ENCODE data around the gene SPTBN1.

The SPTBN1 gene

DNA sequence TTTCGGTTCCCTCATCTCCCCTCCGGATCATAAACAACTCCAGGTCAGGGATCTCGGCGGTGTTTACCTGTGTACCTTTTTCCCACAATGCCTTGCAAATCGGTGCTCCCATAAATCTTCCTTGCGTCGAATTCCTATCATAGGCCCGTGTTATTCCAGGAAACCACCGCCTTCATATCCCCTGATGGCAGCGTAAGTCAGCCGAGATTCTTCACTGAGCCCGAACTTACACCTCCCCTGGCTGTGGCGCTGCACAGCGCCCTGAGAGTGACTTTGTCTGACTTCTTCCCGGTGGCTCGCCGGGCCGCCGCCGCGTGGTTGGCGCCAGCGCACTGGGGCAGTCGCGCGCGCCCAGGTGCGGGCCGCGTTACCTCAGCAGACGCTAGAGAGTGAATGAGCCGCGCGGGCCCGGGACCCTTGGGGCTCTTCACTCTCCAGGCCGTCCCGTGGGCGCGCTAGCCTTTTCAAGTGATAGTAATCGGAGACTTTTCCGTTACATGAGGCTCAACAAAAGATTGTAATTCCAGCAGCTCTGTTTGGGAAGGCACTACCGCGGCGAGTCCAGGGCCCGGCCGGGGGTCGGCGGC lies 101.6 kb downstream of the SPTBN1 start:
- no peak for DNase-seq

DNA sequence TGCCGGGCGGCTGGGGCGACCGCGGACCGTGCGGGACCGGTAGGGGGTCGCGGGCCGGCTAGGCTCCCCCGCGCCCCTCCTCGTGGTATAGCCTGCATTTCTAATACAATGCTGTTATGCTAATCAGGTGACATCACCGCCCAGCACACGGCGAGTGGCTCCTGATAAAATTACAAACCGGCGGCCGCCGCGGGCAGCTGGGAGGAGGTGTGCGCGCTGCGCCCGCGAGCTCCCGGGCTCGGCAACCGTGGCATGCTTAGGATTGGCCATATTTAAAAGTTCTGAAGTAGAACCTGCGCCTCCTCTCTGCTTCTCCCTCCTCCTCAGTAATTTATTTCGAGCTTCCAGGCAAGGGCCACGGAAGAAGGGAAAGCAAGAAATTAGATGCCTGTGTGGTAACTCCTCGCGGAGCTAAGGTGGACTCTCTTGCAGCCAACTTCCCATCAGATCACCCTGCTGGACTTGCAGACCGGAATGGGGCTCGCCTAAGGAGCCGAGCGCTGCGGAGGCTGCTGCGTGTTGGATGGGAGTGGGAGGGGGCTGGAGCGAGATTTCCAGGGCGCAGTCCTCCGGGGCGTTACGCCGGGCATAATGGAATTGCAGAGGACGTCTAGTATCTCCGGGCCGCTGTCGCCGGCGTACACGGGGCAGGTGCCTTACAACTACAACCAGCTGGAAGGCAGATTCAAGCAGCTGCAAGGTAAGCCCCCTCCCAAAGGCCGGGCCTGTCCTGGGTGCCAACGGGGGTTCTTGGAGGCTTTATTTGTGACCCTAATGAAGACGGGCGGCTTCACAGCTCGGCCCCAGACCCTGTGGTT lies 102.3 kb downstream of the SPTBN1 start:
- no peak for DNase-seq

DNA sequence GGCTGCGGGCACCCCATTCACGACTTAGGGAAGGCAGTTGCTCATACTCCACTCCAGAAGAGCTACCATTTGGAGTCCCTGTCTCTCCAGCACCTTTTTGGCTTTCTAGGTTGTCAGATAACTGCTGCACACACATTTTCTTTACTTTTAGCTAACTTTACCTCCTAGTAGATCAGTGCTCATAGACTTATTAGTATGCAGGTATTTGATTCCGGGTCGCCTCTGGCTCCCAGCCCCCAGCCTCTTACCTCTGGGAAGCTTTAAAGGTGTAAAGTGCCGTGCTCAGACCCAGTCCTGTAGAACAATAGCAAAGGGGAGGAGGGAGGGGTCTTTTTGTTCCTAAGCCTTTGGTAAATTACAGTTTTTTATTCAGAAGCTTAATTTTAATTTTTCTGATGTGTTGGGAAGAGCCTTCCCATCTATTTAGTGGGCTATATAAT lies 102.9 kb downstream of the SPTBN1 start:
- no peak for DNase-seq

DNA sequence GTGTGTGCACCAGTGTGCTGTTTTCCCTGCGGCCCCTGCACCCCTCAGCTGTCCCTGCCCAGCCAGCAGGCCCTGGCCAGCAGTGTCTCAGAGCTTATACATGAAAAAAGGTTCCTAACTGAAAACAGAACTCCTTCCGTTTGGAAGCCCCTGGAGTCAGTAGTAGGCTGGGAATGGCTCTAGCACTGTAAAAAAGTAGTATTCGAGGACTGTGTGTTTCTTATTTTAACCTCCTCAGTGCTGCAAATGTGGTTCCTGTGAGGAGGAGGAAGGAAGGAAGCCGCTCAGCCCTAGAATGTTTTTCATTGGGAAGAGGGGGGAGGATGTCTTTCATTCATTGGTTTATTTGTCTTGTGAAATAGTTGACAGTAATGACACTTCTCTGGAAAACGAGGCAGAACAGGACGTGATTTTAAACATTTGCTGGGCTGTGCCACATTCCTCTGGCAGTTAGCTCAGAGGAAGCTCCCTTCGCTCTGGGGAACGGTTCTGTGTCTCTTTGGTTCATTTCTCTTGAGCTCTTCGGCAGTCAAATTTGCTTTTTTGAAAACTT lies 103.5 kb downstream of the SPTBN1 start:
- no peak for DNase-seq

DNA sequence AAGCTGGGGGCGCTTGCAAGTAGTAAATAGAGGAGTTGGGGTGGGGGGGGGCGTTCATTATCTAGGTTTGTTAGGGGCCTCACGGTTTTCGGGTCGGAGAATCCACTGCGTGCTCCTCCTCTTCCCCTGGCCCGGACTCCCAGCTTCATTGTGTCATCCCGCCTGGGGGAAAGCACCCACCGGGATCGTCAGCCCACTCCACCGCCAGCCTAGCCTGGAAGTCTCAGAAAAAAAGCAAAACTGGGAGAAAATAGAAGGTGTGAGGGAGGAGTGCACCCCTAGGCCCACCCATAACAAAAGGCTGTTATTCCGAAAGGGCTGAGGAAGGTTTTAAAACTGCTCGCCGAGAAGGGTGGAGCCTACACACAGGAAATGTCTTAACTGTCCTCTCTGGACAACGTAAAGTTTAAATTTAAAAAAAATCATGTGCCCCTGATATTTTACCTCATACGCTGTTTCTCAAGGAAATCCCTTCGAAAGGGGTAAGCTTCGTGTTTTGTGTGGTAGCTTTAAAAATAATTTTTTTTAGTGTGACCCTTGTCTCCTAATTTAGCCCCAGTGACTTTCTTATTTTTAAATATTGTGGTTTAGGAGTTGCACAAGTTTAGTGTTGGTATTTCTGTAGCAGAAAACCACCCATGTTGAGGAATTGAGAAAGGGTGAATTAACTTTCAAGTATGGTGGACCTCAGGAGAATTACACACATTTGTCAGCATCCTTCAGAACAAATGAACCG lies 104.2 kb downstream of the SPTBN1 start:
- no peak for DNase-seq

DNA sequence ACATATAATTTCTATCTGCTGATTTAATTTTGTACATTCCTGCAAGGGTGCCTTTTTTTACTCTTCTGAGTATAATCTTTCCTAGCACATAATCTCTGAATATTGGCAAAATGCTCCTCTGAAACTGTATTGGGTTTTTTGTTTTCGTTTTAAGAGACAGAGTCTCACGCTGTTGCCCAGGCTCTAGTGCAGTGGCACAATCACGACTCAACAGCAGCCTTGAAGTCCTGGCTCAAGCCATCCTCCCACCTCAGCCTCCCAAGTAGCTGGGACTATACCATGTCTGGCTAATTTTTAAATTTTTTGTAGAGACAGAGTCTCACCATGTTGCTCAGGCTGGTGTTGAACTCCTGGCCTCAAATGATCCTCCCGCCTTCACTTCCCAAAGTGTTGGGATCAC lies 104.9 kb downstream of the SPTBN1 start:
- DNase-seq, result no peak

DNA sequence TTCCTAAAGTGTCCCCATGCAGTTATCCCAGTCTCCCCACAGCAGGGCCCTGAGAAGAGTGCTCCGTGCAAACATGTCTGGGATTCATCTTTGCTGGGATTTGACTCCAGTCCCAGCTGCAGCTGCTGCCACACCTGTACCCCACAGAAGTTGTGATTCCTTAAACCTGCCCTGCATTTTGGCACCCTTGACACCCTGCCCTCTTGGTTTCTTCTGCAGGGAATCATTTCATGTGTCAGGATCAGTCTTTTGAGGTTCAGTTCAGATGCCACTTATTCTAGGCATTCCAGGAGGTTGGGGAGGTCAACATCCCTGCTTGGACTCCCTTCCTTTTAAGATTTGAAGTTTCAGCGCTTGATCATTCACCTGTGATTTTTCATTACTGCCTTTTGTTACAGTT lies 108.3 kb downstream of the SPTBN1 start:
- no peak for DNase-seq

DNA sequence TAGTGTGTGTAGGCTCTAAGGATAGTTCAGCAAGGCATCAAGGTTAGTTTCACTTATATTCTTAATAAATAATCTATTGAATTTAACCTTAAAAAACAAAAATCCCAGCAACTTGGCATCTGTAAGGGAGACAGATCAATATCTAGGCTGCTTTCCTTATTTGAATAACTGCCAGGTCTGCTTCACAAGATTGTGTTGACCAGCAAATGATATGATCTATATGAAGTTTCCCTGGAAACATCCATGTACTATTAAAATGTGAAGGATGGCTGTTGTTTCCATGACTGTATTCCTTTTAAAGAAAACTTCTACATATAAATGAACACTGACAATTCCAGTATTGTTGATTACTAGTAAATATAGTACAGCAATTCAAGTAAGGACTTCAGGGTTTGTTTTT lies 109.4 kb downstream of the SPTBN1 start:
- no peak for DNase-seq

DNA sequence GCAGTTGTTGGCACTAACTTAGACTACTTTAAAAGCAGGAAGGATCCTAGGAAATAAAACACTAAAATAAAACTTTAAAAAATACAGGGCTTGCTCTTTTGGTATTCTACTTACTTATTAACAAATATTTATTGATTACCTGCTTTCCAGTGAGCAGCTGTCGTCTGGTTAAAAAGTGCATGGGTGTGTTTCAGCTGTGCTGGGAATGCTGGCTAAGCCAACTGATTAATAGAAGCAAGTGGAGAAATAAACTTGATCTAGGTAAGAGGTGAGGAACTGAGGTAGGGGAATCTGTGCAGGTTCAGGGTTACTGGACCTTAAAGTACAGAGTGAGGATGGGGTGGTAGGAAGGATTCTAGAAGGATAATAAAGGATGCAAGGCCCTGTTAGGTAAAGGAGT lies 110.8 kb downstream of the SPTBN1 start:
- DNase-seq, result no peak

DNA sequence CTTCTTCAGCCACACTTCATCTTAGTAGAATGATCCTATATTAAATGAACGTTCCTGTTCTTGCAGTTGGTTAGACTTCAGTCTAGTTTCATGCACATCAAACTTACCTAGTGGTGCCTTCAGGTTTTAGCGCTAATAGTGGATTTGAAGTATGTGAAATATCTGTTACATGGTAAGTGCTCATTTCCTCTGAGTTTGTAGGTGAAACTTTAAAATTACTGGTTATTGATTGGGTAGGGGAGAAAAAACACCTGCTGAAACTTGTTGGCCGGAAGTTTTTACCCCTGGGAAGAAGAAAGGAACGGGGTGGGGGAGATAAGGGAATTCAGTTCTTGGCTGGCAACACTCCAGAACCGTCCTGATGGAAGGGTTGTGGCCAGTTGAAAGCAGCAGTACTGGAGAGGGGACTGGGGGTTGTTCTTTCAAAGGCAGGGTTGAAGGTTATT lies 112.8 kb downstream of the SPTBN1 start:
- DNase-seq, result no peak

DNA sequence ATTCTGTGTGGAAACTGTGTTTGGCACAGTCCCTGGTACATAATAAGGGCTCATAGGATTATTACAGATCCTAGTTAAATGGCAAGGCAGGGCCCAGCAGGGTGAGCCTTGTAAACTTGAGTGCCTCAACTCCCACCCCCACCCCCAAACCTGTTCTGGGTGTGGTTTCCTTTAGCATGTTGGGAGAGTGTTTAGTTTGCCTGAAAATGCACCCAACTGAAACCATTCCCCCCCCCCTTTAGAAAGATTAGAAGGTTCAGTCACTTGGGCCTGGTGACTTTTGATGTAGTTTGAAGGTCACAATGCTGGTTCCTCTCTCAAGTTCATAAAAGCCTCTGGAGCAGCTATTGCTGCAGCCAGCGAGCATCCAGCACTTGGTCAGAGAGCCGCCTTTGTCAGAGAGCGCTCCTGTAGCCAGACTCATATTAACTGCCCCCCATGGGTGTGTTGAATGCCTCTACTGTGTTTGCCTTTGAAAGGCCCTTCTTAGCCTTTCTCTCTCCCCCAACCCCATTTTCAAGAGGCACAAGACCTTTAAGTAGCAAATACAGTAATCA lies 113.7 kb downstream of the SPTBN1 start:
- DNase-seq, result no peak

DNA sequence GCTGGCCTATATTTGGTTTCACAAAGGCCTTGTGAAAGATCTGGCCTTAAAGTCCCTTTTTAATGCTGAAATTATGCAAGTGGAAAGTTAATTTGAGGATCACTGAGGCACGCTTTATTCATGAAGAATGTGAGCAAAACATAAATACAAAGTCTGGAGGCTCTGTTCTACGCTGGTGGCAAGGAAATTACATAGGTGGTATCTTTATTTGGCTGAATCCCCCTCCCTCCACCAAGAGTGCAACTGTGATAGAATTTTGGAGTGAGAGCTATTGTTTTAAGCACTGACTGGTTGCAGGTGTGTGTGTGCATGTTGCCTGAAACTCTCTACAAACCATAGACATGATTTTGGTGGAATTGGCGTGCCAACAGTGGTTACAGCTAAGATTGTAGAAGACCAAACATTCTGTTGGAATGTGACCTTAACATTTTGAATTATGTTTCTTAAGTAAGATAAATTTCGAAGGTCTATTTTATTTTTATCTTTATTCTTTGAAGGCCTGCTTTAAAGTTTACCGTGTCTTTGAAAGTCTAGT lies 114.3 kb downstream of the SPTBN1 start:
- no peak for DNase-seq

DNA sequence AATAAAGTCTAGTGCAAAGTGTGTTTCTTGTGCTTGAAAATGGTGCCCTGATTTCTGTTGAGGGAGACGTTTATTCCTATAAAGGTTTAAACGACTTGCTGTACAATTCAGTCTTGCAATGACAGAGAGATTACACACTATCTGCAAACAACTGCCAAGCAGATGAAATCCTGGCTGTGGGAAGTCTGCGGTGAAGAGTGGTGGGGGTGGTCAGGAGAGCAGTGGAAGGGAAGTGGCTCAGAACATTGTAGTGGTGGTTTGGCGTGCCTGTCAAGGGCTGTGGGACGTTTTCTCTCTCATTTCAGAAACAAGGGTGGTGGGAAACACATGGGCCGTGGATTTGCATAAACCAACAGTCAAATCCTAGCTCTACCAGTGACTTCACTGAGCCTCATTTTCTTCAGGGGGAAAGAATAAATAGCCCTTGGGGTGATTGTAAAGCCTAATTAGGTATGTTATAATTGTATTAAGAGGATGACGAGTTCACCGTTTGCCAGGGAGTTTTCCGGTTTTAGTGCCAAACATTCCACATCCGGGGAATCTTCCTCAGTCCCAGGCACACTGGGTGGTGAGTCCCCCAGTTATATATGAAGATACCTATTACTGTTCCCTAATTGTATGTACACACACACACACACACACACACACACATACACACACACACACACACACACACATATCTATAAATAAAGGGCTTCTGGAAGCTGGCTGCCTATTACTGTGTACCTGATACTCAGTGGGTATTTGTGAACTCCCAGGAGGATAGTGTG lies 115.0 kb downstream of the SPTBN1 start:
- DNase-seq, result no peak

DNA sequence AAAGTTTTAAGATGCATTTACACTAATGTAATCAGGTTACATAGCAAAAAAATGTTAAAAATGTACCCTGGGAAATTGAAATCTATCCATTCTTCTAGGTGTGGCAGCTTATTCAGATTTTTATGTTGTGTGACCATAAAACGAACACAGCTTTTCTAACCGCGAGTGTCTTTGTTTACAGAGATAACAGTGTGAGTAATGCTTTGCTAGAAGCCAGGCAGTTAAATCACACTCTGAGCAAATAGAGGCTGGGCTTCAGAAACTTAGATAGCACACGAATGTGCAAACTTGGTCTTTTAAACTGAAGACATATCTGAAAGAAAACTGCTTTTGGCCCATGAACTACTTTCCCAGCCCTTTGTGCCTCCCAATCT lies 116.1 kb downstream of the SPTBN1 start:
- no peak for DNase-seq

DNA sequence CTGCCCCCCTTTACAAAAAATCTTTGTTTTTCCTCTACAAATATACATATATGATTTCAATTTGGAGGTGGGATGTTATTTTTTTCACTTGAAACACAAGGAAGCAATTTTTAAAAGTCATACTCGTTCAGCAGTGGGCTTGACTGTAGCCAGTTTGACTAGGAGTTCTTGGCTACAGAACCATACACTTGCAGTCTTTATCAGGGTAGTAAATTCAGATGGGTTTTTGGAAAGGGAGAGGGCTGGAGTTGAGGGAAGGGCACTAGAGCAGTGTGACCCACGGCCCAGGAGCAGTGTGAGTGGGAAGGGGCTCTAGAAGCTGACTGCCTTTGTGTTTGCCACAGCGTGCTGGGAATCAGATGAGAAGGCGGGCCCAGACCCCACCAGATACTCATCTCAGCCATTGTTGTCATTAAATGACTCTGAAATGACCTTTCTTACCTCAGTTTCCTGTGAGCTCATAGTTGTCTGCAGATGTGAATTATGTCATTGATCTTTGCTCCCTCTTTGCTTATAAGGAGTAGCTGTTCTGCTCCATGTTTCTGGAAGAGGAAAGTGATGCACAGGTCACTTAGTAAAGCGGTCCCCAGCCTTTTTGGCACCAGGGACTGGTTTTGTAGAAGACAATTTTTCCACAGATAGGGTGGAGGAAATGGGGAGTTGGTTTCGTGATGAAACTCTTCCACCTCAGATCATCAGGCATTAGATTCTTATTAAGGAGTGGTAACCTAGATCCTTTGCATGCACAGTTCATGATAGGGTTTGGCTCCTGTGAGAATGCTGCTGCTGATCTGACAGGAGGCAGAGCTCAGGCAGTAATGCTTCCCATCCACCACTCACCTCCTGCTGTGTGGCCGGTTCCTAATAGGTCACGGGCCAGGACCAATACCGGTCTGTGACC lies 116.8 kb downstream of the SPTBN1 start:
- no peak for DNase-seq

DNA sequence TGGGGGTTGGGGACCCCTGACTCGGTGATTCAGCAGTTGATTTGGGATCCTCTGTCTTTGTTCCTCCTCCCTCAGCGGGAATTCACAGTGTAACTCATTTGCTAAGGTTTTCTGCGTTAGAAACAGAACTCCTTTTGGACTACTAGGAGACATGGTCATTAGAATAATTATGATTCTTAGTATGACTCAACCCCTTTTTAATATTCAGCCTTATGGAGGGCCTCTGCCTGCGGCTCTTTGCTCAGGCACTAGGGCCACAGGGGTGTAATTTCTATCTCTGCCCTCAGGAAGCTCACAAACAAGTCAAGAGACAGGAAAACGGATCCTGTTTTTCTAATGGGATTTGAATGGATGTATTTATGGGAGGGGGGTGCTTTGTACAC lies 117.4 kb downstream of the SPTBN1 start:
- DNase-seq, result no peak

DNA sequence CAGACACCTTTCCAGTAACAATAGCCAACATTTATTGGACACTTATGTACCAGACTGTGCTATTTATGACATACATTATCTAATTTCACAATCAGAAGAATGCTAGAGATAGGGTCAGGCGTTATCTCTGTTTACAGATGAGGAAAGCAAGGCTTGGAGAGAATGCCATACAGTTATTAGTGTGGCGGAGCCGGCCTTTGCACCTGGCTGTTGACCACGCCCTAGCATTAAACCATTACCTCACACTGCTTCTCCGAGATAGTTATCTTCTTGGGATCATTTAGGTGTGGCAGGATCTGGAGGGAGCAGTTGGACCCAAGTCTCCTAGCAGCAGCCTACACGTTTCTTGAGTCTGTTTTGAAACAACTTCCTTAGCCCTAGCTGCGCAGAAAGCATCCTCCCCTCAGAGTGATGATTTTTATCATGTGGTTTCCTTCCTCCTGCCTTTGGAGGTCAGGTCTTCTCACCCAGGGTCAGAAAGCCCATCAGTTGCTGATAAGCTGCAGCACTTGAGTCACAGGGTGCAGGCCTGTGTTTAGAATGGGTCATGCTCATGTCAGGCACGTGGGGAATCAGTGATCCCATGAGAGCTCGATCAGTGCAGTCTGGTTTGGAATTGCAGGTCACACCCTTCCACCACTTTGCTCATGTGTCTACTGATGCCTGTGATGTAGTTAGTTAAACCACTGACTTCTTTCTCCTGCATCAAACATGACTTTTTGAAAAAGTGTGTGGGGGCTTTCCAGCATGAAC lies 118.2 kb downstream of the SPTBN1 start:
- DNase-seq, result no peak

DNA sequence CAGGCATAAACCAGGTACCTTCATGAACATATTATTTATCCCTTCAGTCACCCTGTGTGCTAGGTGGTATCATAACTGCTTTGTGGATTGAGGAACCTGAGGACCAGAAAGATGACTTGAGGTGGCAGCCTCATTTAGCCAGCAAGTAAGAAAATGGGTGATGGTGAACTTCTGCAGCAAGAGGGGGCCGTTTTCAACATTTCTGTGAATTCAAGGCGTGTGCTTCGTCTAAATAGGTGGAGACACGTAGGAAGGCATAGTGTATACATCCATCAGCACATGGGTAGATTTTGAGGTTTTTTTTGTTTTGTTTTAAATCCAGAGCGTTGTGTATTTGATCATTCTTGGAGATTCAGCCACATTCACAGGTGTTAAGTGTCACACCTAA lies 118.7 kb downstream of the SPTBN1 start:
- no peak for DNase-seq

DNA sequence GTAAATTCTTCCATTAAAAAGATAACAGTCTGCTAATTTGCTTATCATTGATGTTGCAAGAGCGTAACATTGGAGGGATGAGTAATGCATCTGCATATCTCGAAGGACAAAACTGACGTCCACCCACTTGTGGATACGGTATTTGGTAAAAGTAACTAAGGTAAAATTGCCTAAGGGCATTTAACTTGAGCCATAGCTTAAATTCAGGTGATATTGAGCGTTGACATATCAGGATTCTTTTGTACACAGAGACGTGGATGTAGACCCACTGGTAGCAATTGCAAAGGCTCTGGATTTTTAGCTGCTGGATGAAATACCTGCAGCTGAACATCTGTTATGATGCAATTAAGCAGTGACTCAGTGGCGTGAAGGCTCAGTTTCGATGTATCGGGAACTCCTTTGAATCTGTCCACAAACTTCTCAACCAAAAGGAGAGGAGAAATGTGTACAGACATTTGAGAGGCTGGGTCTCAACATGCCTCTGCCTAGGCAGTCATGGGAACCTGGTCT lies 119.3 kb downstream of the SPTBN1 start:
- DNase-seq, result no peak

DNA sequence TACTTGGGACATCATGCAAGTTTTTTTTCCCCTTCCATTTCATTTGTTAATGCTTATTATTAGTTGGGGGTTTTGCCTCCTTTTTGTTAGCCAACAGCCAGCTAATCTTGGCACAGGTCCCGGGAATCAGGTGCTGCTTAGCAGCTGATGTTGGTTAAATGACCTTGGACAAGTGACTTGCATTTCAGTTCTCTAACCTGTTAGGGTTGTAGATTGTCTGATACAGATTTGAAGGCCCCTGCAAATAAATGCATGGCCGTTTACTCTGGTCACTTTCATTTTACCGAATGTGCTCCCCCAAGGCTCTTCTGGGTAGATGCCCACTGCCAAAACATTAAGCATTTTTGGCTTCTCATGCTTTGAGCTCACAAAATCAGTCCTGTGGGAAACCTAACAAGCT lies 120.9 kb downstream of the SPTBN1 start:
- DNase-seq, result no peak
